HG03558 (cell line): ENCODE measurements around the gene SDF2L1.
A peak's percentile ranks its signal among the peaks of the same experiment; 100 is the strongest.

Source experiments
- ATAC-seq: cut with Tn5 transposase; IDR thresholded peaks from one replicate; pipeline ENCODE4 v1.9.1; 2021; ENCODE audit warnings: moderate number of reproducible peaks; ENCODE audit not compliant: unreplicated experiment; ENCODE audit errors: extremely low read depth

The SDF2L1 gene

GRCh38 chr22:21621025-21621424, 21.1 kb upstream of the SDF2L1 start:
- ATAC-seq, result no peak

GRCh38 chr22:21622011-21622918, 19.8 kb upstream of the SDF2L1 start:
- no peak for ATAC-seq

- ATAC-seq, result no peak
These were observed 19.0 kb upstream of the SDF2L1 start for GRCh38 chr22:21622919-21623647.

- no peak for ATAC-seq
These were observed 18.5 kb upstream of the SDF2L1 start for GRCh38 chr22:21623648-21623970.

GRCh38 chr22:21624120-21624879, 17.8 kb upstream of the SDF2L1 start:
- ATAC-seq, result no peak

GRCh38 chr22:21624880-21625791, 17.0 kb upstream of the SDF2L1 start:
- ATAC-seq, result no peak

- ATAC-seq, result no peak
These were observed 15.9 kb upstream of the SDF2L1 start for GRCh38 chr22:21626073-21626734.

- no peak for ATAC-seq
These were observed 15.2 kb upstream of the SDF2L1 start for GRCh38 chr22:21626735-21627469.

- no peak for ATAC-seq
These were observed 13.5 kb upstream of the SDF2L1 start for GRCh38 chr22:21628386-21629254.

- peak; percentile 53 for ATAC-seq
These were observed 12.6 kb upstream of the SDF2L1 start, which contains the start of gene YDJC for GRCh38 chr22:21629255-21630149. TSS of gene YDJC (minus strand) at chr22:21630022. CDS start at chr22:21630014, 8 bp downstream.

- ATAC-seq, result no peak
These were observed 11.1 kb upstream of the SDF2L1 start for GRCh38 chr22:21631025-21631424.

- ATAC-seq, result no peak
These were observed 9.7 kb upstream of the SDF2L1 start, which contains the start of gene CCDC116 for GRCh38 chr22:21632237-21632895. TSS of gene CCDC116 (plus strand) at chr22:21632760. CDS start at chr22:21633182, 422 bp downstream.

- ATAC-seq, result no peak
These were observed 9.2 kb upstream of the SDF2L1 start for GRCh38 chr22:21632931-21633330.

- no peak for ATAC-seq
These were observed 8.6 kb upstream of the SDF2L1 start for GRCh38 chr22:21633481-21633880.

- ATAC-seq, result no peak
These were observed 8.0 kb upstream of the SDF2L1 start for GRCh38 chr22:21634081-21634480.

- ATAC-seq, result no peak
These were observed 7.3 kb upstream of the SDF2L1 start for GRCh38 chr22:21634844-21635243.
